HG02571 (cell line): Measurements from ENCODE around the gene SLC36A4.
"Not testable (repeated sequence)": the region's sequence is repeated elsewhere in the genome, so short reads cannot be mapped to it uniquely, and the experiment has no call there.

Experiments used
- ATAC-seq: cut with Tn5 transposase; IDR thresholded peaks from one replicate; pipeline ENCODE4 v1.9.1; 2021; ENCODE audit warnings: mild to moderate bottlenecking, moderate library complexity; ENCODE audit not compliant: unreplicated experiment

Gene SLC36A4

GRCh38 chr11:93194673-93195291 lies 3.0 kb downstream of the SLC36A4 start:
- ATAC-seq, result no peak

GRCh38 chr11:93193731-93194130 lies 4.1 kb downstream of the SLC36A4 start:
- no peak for ATAC-seq

GRCh38 chr11:93192163-93192562 lies 5.6 kb downstream of the SLC36A4 start:
- no peak for ATAC-seq

GRCh38 chr11:93189462-93189861 lies 8.3 kb downstream of the SLC36A4 start:
- no peak for ATAC-seq

- no peak for ATAC-seq
Observed at GRCh38 chr11:93188726-93189125, 9.1 kb downstream of the SLC36A4 start.

GRCh38 chr11:93187290-93187689 lies 10.5 kb downstream of the SLC36A4 start:
- no peak for ATAC-seq

GRCh38 chr11:93177891-93178290 lies 19.9 kb downstream of the SLC36A4 start:
- not testable (repeated sequence) for ATAC-seq

GRCh38 chr11:93169950-93170561 lies 27.7 kb downstream of the SLC36A4 start:
- no peak for ATAC-seq

- ATAC-seq, result no peak
Observed at GRCh38 chr11:93169143-93169542, 28.6 kb downstream of the SLC36A4 start.

- ATAC-seq, result no peak
Observed at GRCh38 chr11:93166862-93167261, 30.9 kb downstream of the SLC36A4 start.

GRCh38 chr11:93166194-93166593 lies 31.6 kb downstream of the SLC36A4 start:
- no peak for ATAC-seq

GRCh38 chr11:93160808-93161207 lies 37.0 kb downstream of the SLC36A4 start:
- ATAC-seq, result no peak

GRCh38 chr11:93160156-93160555 lies 37.6 kb downstream of the SLC36A4 start:
- ATAC-seq, result no peak

GRCh38 chr11:93159721-93160120 lies 38.1 kb downstream of the SLC36A4 start:
- no peak for ATAC-seq

GRCh38 chr11:93155738-93156137 lies 42.1 kb downstream of the SLC36A4 start:
- ATAC-seq, result no peak

GRCh38 chr11:93145390-93145915 lies 52.3 kb downstream of the SLC36A4 start:
- no peak for ATAC-seq

GRCh38 chr11:93143800-93144199 lies 54.0 kb downstream of the SLC36A4 start:
- ATAC-seq, result no peak

- no peak for ATAC-seq
Observed at GRCh38 chr11:93143186-93143585, 54.6 kb downstream of the SLC36A4 start.

- ATAC-seq, result no peak
Observed at GRCh38 chr11:93133488-93134109, 64.2 kb downstream of the SLC36A4 start.

- ATAC-seq, result no peak
Observed at GRCh38 chr11:93132836-93133235, 65.0 kb downstream of the SLC36A4 start.

- ATAC-seq, result no peak
Observed at GRCh38 chr11:93131709-93132108, 66.1 kb downstream of the SLC36A4 start.

GRCh38 chr11:93128574-93128973 lies 69.2 kb downstream of the SLC36A4 start:
- ATAC-seq, result no peak
